Activated T-cell treated with anti-CD3 and anti-CD28 coated beads, Interleukin-2, amount 50 U/mL, for 72 hours (primary cell): ENCODE results near the gene KL. TPM values are rescaled to one million over a fixed set of nuclear protein-coding genes. Genes with fewer than 3 reads are reported as not detected.
A peak's percentile ranks its signal among the peaks of the same experiment; 100 is the strongest.

Source experiments
- ATAC-seq, 2 donors: fragments of 150-1000 bp; cut with Tn5 transposase; replicated peaks in 1 of 2; 2 replicates each; pipeline ENCODE4 v1.10.0; 2021; ENCODE audit warnings: moderate library complexity in 2 of 2, mild to moderate bottlenecking in 1 of 2
- DNase-seq, 2 donors: peaks; one replicate each; pipeline ENCODE4 v3.0.0; 2021 to 2022; ENCODE audit warnings: mixed read lengths in 1 of 2
- H3K27ac Mint-ChIP-seq: one replicate; pipeline ENCODE4 v1.8.0; 2022; ENCODE audit warnings: mild to moderate bottlenecking, moderate library complexity, mixed read lengths
- H3K27me3 Mint-ChIP-seq: one replicate; pipeline ENCODE4 v1.8.0; 2022; ENCODE audit warnings: low read depth, mixed read lengths
- H3K36me3 Mint-ChIP-seq, 2 donors: one replicate each; pipeline ENCODE4 v1.8.0; 2022; ENCODE audit warnings: mixed read lengths in 2 of 2, mild to moderate bottlenecking in 1 of 2; ENCODE audit not compliant: insufficient read depth in 2 of 2
- H3K4me1 Mint-ChIP-seq: one replicate; pipeline ENCODE4 v1.8.0; 2022; ENCODE audit warnings: low read depth, mixed read lengths
- H3K4me3 Mint-ChIP-seq, 2 donors: one replicate each; pipeline ENCODE4 v1.8.0; 2022; ENCODE audit warnings: mild to moderate bottlenecking in 2 of 2, mixed read lengths in 2 of 2, moderate library complexity in 2 of 2
- H3K9me3 Mint-ChIP-seq, 2 donors: one replicate each; pipeline ENCODE4 v1.8.0; 2022; ENCODE audit warnings: mixed read lengths in 2 of 2
- total RNA-seq, 2 donors: library from RNA; stranded (reverse); gene quantifications; one replicate each; pipeline ENCODE4 v1.2.3, GENCODE V29; 2022

Gene KL
- total RNA-seq, 2 donors from 2014 or later, result 0.69 to 0.99 TPM

DNA sequence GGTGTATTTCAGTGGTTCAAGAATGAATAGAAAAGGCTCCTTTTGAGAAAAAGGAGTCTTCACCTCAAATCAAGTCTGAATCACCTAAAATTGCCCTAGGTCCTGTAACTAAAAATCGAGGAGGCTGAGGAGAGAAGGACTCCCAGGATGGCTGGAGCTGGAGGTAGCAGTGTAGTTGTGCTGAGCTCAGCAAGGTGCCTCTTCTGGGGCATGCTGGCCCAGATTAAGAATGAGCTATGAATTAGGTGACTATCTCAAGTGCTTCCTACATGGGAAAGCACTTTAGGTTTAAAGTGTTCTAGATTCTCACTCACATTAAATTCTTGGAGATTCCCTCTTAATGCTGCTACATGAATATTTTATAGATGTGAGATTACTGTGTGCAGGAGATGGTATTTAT is 28.8 kb upstream of the KL start:
- no peak for DNase-seq
- Mint-ChIP-seq H3K27me3 (peaks cover 27% of the 10 kb centered on the region), H3K4me1 (no peaks in the 10 kb centered on the region), H3K27ac (no peak overlapping the region), H3K36me3 (no peaks in the 10 kb centered on the region), H3K4me3 (no peak overlapping the region), H3K9me3 (peaks cover 0 to 7% of the 10 kb centered on the region in 2 donors)
- ATAC-seq, result no peak

GRCh38 chr13:32988608-32989289 is 27.5 kb upstream of the KL start:
- Mint-ChIP-seq H3K27me3 (peaks cover 27% of the 10 kb centered on the region), H3K27ac (no peak overlapping the region), H3K36me3 (no peaks in the 10 kb centered on the region), H3K9me3 (peaks cover 0 to 7% of the 10 kb centered on the region in 2 donors), H3K4me3 (peak overlapping the region; percentile 38 to 57), H3K4me1 (no peaks in the 10 kb centered on the region)
- ATAC-seq (no peak), DNase-seq (no peak)

GRCh38 chr13:32989290-32989667 is 26.9 kb upstream of the KL start:
- Mint-ChIP-seq H3K27ac (no peak overlapping the region), H3K4me3 (no peak overlapping the region), H3K4me1 (no peaks in the 10 kb centered on the region), H3K9me3 (peaks cover 0 to 5% of the 10 kb centered on the region in 2 donors), H3K36me3 (no peaks in the 10 kb centered on the region), H3K27me3 (peaks cover 27% of the 10 kb centered on the region)
- DNase-seq, result no peak
- no peak for ATAC-seq

DNA sequence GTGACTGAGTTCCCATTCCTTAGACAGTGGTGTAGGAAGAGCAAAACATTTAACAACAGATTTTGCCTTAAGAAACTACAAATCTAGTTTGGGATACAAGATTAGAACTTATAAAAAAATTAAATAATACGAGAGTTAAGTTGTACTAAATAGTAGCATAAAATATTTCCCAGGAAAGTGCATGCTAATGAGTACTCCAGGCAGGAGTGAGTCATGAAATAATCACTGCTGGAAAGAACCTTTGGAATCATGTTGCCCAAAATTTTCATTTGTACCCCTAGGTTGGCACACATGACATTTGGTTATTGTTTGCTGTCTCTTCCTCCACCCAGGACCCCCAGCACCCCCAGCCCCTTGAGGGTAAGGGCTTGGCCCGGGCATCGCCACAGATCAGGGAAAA is 26.3 kb upstream of the KL start:
- H3K4me3 Mint-ChIP-seq, result no peak overlapping the region
- no peak for DNase-seq
- H3K9me3 Mint-ChIP-seq, result peaks cover 0 to 2% of the 10 kb centered on the region in 2 donors
- no peaks in the 10 kb centered on the region for H3K4me1 Mint-ChIP-seq
- peaks cover 27% of the 10 kb centered on the region for H3K27me3 Mint-ChIP-seq
- no peaks in the 10 kb centered on the region for H3K36me3 Mint-ChIP-seq
- H3K27ac Mint-ChIP-seq, result no peak overlapping the region
- no peak for ATAC-seq

- ATAC-seq (no peak), DNase-seq (no peak)
- Mint-ChIP-seq H3K27ac (no peak overlapping the region), H3K36me3 (no peaks in the 10 kb centered on the region), H3K4me1 (no peaks in the 10 kb centered on the region), H3K9me3 (no peaks in the 10 kb centered on the region), H3K4me3 (no peak overlapping the region), H3K27me3 (peaks cover 13% of the 10 kb centered on the region)
These were observed 23.1 kb upstream of the KL start for GRCh38 chr13:32993145-32993544.

GRCh38 chr13:32997399-32997798 is 18.8 kb upstream of the KL start:
- H3K4me3 Mint-ChIP-seq, result no peak overlapping the region
- H3K9me3 Mint-ChIP-seq, result no peaks in the 10 kb centered on the region

GRCh38 chr13:32998966-32999365 is 17.3 kb upstream of the KL start:
- Mint-ChIP-seq H3K4me1 (no peaks in the 10 kb centered on the region), H3K36me3 (no peaks in the 10 kb centered on the region), H3K27ac (no peak overlapping the region), H3K4me3 (no peak overlapping the region), H3K9me3 (no peaks in the 10 kb centered on the region), H3K27me3 (peaks cover 7% of the 10 kb centered on the region)
- DNase-seq (no peak), ATAC-seq (no peak)

More at GRCh38 chr13:32997399-32997798, 18.8 kb upstream of the KL start:
- Mint-ChIP-seq H3K36me3 (no peaks in the 10 kb centered on the region), H3K4me1 (no peaks in the 10 kb centered on the region), H3K27me3 (no peaks in the 10 kb centered on the region), H3K27ac (no peak overlapping the region)
- DNase-seq (no peak), ATAC-seq (peak in 1 of 2 donors; percentile 39)

GRCh38 chr13:33000365-33000764 is 15.9 kb upstream of the KL start:
- H3K4me1 Mint-ChIP-seq, result no peaks in the 10 kb centered on the region
- H3K36me3 Mint-ChIP-seq, result no peaks in the 10 kb centered on the region
- H3K9me3 Mint-ChIP-seq, result no peaks in the 10 kb centered on the region
- no peak overlapping the region for H3K27ac Mint-ChIP-seq
- no peak overlapping the region for H3K4me3 Mint-ChIP-seq
- peaks cover 10% of the 10 kb centered on the region for H3K27me3 Mint-ChIP-seq
- no peak for ATAC-seq
- no peak for DNase-seq

GRCh38 chr13:33003458-33004019 is 12.7 kb upstream of the KL start:
- DNase-seq (no peak), ATAC-seq (no peak)
- peaks cover 5 to 7% of the 10 kb centered on the region in 2 donors for H3K36me3 Mint-ChIP-seq
- H3K4me3 Mint-ChIP-seq, result no peak overlapping the region
- no peaks in the 10 kb centered on the region for H3K4me1 Mint-ChIP-seq
- peaks cover 32% of the 10 kb centered on the region for H3K27me3 Mint-ChIP-seq
- H3K9me3 Mint-ChIP-seq, result peaks cover 6 to 9% of the 10 kb centered on the region in 2 donors
- H3K27ac Mint-ChIP-seq, result no peak overlapping the region

GRCh38 chr13:33004511-33004910 is 11.7 kb upstream of the KL start:
- Mint-ChIP-seq H3K4me1 (no peaks in the 10 kb centered on the region), H3K36me3 (peaks cover 10 to 14% of the 10 kb centered on the region in 2 donors), H3K27me3 (peaks cover 38% of the 10 kb centered on the region), H3K27ac (no peak overlapping the region), H3K4me3 (no peak overlapping the region), H3K9me3 (peaks cover 10 to 11% of the 10 kb centered on the region in 2 donors)
- no peak for ATAC-seq
- no peak for DNase-seq

DNA sequence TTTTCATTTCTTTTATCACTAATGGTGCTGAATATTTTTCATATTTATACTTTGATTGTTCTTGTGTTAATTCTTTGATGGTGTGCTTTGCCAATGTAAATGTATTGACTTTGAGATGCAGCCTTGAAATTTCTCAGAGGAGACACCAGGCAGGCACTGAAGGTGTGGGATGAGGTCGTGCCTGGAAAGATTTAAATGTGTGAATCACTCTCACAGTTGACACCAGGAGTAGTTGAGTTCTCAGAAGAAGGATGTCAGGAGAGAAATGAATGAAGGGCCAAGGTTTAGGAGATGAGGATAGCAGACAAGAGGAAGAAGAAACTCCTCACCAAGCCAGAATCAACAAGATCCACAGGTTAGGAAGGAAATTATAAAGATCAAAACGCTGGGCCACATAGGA is 10.1 kb upstream of the KL start:
- no peak overlapping the region for H3K27ac Mint-ChIP-seq
- H3K36me3 Mint-ChIP-seq, result peaks cover 10 to 16% of the 10 kb centered on the region in 2 donors
- peaks cover 46% of the 10 kb centered on the region for H3K27me3 Mint-ChIP-seq
- DNase-seq (no peak), ATAC-seq (no peak)
- H3K4me1 Mint-ChIP-seq, result no peaks in the 10 kb centered on the region
- no peak overlapping the region for H3K4me3 Mint-ChIP-seq
- peaks cover 13 to 14% of the 10 kb centered on the region in 2 donors for H3K9me3 Mint-ChIP-seq

DNA sequence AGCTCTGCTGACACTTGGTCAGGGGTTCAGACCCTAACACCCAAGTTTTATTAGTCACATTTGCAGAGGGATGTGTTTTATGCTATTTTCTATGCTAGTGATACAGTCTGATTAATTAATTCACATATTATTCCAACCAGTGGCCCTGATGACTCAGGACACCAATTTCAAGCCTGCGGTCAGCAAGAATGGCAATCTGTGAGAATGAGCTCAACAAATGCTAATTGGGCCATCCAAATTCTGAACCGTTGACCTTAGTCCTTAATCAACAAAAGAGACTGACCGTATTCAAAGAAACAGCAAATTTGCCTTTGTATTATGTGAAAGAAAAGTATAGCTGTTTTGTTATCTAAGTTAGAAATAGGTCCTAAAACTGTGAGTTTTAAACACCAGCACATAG is 9.6 kb upstream of the KL start:
- Mint-ChIP-seq H3K27ac (no peak overlapping the region), H3K27me3 (peaks cover 47% of the 10 kb centered on the region), H3K9me3 (peaks cover 13 to 14% of the 10 kb centered on the region in 2 donors), H3K4me1 (no peaks in the 10 kb centered on the region), H3K36me3 (peaks cover 10 to 16% of the 10 kb centered on the region in 2 donors), H3K4me3 (no peak overlapping the region)
- no peak for ATAC-seq
- DNase-seq, result no peak

DNA sequence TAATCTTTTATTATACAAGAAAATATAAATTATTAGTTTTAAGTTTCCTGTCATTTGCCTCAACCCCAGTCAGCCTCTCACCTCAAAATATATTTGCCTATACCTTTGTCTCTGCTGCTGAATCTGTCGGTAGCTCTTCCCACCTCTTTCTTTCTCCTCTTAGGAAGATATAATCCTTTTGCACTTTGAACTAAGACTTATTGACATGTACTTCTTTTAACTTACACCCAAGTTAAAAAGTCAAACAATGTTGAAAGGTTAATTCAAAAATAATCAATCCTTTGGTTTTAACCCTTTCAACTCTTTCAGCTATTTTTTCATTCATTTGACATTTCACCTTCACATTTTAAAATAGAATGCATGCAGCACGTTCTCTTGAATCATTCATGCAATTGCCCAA is 9.0 kb upstream of the KL start:
- Mint-ChIP-seq H3K36me3 (peaks cover 10 to 16% of the 10 kb centered on the region in 2 donors), H3K27me3 (peaks cover 52% of the 10 kb centered on the region), H3K27ac (no peak overlapping the region), H3K9me3 (peaks cover 13 to 14% of the 10 kb centered on the region in 2 donors), H3K4me3 (no peak overlapping the region), H3K4me1 (no peaks in the 10 kb centered on the region)
- ATAC-seq (no peak), DNase-seq (no peak)

GRCh38 chr13:33007950-33008349 is 8.3 kb upstream of the KL start:
- Mint-ChIP-seq H3K36me3 (peaks cover 10 to 16% of the 10 kb centered on the region in 2 donors), H3K4me3 (no peak overlapping the region), H3K27me3 (peaks cover 55% of the 10 kb centered on the region), H3K9me3 (peaks cover 13 to 14% of the 10 kb centered on the region in 2 donors), H3K4me1 (no peaks in the 10 kb centered on the region), H3K27ac (no peak overlapping the region)
- no peak for ATAC-seq
- no peak for DNase-seq
